Stimulated activated CD4-positive, alpha-beta T cell treated with anti-CD3 and anti-CD28 coated beads, TNF-alpha, amount 100 ng/mL, for 48 hours (primary cell): ENCODE measurements around the gene TRAF4.
"Not testable (repeated sequence)": the region's sequence is repeated elsewhere in the genome, so short reads cannot be mapped to it uniquely, and the experiment has no call there.

Experiments
- DNase-seq, 3 donors: peaks; one replicate each; pipeline ENCODE4 v3.0.0-alpha.2; 2020; ENCODE audit warnings: low read depth in 3 of 3

The TRAF4 gene

DNA sequence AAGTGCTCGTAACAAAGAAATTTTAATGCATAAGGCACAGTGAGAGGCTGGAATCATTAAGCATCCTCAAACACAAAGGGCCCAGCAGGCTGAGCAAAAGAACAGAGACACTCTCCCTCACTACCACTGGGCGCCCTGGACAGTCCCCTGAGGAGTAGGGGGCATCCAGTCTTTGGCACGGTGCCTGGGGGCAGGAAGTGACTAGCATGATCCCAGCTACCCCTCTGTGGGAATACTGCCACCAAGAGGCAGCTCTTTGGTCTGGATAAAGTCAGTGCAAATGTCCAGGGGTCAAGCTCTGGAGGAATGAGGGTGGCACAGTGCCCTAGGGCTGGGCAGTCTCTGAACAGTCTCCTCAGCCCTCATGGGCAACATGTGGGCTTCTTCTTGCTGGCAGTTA is 29.5 kb upstream of the TRAF4 start:
- no peak for DNase-seq

DNA sequence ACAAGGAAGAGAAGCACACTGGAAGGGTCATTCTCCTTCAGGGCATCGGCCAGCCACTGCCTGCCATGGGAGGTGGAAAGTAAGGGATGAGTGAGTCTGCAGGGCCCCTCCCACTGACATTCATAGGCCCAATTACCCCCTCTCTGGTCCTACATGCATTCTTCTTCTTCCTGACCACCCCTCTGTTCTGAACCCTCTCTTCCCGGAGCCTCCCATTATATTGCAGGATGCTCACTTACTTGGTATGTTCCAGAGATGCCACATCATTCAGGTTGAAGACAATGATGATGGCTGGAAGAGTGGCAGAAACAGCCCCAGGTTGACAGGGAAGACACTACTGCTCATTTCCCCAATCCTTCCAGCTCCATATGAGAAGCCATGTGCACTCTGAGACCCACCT is 28.6 kb upstream of the TRAF4 start:
- no peak for DNase-seq

DNA sequence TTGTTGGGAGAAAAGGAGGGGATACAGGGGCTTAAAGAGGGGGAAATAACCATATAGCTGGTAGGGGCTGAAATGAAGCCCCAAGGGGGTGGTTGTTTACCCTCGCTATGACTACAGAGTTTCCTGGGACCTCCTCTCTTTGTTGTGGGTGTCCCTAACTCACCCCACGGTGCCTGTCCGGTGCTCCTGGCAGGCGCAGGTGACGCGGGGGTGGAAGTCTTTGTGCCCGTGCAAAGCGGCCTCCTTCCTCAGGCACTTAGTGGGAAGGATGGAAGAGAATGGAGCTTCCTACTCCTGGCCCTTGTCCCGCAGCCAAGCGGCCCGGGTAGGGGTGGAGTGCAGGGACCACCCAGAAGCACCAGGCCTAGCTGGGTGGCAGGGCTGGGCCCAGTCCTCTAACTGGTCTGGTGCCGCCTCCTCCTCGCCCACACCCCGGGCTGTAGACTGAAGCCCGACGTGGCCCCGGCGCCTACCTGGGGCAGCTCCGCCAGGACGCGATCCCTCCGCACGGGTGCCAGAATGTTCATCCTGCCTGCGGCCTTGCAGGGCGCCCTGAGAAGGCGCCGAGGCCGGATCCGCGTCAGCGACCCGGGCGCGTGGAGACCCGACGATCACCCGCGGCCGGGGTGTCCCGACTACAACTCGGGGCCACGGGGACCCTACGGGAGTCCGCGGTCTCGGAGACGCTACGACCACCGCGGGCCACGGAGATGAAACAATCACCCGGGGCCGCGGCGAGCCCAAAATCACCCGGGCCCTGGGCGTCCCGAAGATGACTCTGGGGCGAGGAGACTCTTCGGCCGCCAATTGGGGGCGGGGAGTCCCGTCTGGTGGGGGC is 26.9 kb upstream of the TRAF4 start:
- DNase-seq, result no peak

DNA sequence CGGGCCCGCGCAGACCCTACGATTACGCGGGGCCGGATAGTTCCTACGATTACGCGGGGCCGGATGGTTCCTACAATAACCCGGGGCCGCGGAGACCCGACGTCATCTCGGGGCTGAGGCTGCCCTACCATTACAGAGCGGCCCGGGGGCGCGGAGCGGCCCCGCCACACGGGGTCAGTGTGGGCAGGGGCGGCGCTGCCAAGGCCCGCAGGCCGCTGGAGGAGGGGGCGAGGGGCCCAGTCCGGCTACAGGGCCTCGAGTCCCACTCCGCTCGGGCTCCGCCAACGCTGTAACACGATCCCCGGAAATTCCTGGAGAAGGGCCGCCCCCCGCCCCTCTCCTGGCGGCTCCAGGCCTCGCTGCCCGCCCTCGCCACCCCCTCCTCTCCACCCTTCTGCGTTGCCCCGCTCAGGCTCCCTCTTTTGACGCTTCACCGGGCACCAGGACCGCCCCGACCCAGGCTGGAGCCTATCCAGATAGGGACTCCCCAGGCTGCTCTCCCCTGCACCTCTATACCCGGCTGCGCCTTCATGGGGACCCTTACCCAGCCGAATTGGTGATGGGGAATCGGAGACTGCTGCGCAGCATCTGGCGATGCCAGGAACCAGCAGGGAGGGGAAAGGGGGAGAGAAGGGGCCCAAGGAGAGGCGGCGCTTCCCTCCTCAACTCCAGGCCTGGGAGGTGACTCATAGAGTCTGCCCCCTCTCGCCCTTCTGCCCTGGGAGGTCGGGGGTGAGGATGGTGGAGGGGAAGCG is 26.1 kb upstream of the TRAF4 start, which contains the start of gene RAB34:
TSS of gene RAB34 (minus strand) at position 291 of the 755 bp plus-strand sequence. CDS start 602 bp downstream, outside the sequence.
- DNase-seq, result no peak

DNA sequence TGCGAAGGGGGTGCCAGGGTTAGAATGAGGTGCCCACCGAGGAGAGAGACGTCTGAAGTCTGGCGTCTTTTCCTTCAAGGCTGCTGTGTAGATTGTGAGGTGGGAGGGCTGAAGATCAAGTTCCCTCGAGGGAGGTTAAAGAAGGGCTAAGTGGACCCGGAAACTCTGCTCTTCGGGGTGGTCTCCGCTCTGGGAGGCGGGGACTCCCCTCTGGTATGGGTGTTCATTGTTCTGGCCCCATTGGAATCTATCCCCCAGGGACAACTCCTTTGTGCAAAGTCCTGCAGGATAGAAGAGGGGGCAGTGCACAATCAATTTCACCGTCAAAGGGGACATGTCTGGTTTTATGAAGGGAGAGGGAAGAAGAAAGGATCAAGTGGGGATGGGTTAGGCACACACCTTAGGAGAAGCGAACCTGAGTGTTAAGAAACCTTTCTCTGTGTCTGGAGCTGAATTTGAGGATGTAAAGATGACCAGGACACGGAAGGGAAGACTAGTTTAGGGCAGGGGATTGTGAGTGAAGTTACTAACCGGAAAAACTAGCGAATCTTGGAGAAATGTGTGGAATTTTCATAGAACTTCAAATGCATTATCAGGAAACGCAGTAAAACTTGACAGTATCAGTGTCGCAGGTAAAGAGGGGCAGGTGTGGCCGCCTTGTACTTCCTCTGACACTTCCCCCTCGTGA is 25.3 kb upstream of the TRAF4 start:
- no peak for DNase-seq

DNA sequence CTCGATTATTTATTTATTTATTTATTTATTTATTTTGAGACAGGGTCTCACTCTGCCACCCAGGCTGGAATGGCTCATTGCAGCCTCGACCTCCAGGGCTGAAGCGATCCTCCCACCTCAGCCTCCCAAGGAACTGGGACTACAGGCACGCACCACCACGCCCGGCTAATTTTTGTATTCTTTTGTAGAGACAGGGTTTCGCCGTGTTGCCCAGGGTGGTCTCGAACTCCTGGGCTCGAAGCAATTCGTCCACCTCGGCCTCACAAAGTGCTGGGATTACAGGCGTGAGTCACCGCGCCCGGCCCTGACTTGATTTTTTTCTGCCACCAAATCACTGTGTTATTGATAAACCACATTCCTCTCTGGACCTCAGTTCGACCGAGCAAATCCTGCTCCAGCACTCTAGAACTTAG is 24.8 kb upstream of the TRAF4 start:
- DNase-seq, result no peak

DNA sequence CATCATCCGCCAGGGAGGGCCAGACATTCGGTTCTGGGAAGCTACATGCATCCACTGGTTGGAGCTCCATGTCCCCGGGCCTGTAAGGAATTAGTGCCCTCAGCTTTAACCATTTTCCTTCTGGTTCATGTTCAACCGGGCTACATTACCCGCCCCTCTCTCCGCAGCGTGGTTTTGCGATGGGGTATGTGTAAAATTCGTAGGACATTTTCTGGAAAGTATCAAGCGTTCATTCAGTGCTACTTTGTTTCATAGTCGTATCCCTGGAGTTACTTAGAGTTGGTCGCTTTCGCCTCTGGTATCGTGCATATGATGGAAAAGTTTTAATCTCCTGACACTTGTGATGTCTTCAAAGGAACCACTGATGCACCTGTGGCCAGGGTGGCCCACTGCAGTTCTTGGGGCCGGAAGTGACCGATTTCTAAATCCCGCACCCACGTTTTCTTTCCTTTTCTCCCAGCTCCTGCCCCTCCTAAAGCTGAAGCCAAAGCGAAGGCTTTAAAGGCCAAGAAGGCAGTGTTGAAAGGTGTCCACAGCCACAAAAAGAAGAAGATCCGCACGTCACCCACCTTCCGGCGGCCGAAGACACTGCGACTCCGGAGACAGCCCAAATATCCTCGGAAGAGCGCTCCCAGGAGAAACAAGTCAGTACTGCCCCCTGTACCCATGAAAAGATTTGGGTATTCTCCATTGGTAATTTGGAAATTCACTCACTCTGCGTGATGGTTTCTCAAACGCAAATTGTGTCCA is 23.4 kb upstream of the TRAF4 start:
- no peak for DNase-seq

DNA sequence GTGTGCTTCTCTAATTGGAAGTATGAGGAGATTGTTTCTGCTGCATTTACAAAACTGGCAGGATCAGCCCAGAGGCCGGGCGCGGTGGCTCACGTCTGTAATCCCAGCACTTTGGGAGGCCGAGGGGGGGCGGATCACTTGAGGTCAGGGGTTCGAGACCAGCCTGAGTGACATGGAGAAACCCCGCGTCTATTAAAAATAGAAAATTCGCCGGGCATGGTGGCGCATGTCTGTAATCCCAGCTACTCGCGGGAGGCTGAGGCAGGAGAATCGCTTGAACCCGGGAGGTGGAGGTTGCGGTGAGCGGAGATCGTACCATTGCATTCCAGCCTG is 22.8 kb upstream of the TRAF4 start:
- DNase-seq, result not testable (repeated sequence)

DNA sequence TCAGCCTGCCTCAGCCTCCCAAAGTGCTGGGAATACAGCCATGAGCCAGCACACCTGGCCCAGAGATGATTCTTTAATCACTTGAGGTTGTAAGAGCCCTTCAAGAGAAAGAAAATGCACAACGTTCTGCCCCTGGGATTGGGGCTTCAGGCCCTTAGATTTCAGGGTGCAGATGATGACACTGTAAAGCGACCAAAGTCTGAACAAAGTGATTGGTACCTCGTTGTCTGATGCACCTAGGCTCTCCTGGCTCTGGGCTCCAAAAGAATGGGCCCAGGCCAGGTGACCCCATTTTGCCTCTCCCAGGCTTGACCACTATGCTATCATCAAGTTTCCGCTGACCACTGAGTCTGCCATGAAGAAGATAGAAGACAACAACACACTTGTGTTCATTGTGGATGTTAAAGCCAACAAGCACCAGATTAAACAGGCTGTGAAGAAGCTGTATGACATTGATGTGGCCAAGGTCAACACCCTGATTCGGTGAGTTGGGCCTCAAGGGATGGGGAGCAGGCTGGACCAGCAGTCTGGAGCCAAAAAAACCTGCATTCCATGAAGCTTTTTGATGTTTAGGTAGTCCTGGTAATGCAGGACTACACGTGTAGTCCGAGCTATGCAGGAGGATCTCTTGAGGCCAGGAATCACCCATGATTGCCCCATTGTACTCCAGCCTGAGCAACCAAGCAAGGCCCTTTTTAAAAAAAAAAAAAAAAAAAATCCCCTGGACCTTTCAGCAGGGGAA is 21.2 kb upstream of the TRAF4 start:
- no peak for DNase-seq

DNA sequence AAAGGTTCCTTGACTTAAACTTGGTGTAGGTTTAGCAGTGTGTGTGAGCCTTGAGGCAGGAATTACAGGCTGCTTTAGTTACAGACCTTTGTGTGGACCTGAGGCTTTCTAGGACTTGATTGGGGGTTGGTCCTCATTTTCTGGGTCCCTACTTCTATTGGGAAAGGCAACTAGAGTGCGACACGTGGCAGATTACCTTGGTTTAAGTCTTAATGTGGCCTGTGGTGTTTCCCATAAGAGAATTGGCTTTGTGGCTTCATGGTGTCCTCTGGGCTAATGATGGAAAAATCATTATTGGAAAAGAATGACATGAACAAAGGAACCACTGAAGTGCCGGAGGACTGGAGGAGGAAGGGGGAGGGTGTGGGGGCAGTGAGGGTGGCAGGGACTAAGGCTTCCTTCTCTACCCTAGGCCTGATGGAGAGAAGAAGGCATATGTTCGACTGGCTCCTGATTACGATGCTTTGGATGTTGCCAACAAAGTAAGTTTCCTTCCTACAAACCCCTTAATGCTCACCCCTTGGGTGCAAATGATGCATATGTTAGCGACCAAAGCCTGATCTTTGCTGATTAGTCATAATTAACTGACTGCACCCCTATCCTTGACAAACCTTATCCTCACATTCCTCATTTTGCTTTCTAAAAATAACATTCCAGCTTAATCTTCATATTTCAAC is 20.5 kb upstream of the TRAF4 start:
- DNase-seq, result no peak

DNA sequence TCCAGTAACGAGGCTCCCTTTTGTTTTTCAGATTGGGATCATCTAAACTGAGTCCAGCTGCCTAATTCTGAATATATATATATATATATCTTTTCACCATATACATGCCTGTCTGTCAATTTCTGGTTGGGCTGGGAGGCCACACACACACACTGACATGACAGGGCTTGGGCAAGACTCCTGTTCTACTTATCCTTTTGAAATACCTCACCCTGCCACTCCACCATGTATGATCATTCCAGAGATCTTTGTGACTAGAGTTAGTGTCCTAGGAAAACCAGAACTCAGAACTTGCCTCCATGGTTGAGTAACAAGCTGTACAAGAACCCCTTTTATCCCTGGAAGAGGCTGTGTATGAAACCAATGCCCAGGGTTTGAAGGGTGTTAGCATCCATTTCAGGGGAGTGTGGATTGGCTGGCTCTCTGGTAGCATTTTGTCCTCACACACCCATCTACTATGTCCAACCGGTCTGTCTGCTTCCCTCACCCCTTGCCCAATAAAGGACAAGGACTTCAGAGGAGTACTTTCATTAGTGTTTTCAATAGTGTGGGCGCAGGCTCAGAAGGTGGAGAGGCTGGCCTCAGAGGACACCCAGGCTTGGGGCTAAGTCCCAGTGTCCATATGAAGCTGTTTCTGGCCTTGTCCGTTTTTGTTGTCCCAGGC is 19.8 kb upstream of the TRAF4 start:
- DNase-seq, result not testable (repeated sequence)

DNA sequence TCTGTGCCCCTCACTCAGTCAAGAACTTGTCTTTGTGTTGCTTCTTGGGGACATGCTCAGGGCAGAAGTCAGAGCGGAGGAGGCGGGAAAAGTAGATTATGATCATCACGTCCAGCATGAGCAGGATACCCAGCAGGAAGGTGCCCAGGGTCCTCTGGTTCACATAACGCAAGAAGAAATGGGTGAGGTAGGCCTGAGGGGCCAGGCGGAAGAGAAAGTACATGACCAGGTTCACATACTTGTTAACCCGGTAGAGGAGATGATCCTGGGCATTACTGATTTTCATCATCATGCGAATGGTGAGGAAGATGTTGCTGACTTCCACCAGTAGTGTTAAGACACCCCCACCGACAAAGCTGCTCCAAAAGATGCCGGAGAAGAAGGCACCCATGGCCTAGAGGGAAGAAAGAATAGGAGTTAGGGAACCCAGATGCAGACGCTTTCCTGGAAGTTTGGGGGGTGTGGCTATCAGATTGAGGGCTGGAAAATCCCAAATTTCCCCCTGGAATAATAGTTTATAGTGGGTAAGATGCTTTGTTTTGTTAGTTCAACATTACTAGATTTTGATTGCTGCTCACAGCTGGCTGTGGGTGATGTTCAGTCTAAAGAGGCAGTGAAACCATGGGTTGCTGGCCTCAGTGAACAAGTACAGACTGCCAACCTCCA is 19.2 kb upstream of the TRAF4 start:
- no peak for DNase-seq

DNA sequence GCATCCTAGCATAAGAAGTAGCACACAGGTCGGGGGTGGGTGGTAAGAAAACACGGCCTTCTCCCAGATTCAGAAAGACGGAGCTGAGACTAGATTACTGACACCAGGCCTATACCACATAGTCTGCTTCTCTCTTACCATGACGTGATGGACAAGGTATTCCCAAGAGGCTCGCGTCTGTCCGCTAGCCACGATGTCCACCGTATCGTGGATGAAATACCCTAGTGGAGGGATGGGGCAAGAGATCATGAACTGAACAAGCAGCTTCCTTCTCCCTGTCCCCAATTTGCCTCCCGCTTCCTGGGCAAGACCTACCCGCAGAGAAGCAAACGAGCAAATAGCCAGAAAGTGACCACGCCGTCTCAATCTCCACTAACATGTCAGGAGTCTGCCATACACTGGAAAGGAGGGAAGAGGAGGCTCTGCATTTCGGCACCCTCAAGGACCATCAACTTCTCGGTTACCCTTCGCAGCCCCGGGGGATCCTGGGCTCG is 18.6 kb upstream of the TRAF4 start:
- no peak for DNase-seq

DNA sequence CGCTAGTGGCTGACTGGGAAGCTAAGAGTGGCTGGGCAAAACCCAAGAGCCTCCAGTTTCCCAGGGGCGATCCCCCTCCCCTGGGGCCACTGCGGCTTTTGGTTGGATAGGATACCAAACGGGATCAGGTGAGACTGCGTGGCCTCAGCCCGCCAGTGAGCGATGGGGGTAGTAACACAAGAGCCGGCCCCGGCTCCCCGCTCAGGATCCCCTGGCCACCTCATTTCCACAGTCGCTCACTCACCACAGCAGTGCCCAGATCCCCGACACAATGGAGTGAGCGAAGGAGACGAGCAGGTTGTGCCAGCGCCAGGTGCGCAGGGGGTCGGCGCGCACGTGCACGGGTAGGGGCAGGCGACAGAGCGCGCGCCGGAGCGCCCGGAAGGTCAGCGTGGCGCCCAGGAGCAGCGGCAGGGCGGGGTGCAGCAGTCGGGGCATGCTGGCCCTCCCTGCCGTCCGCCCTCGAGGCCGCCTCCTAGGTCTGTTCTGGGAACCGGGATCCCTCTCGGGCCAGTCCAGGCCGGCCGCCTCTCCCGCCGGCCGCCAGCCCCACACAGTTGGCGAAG is 18.1 kb upstream of the TRAF4 start:
- peak in 1 of 3 donors; percentile 41 for DNase-seq

DNA sequence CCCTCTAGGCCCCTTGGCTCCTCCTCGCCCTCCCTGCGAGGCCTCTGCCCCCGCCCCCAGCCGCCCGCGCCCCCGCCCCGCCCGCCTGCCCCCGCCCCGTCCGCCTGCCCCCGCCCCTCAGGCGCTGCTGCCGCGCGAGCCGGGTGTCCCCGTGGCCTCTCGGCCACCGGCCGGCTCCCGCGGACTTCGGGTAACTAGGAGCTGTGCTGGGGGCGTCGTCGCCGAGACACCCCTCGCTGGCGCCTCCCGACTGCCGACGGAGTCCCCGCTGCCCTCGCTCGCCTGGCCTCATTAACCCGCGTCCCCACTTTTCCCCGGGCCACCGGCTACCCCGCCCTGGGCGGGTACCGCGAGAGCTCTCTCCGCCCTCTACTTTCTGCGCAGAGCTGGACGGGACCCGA is 17.6 kb upstream of the TRAF4 start, which contains the start of gene TLCD1:
TSS of gene TLCD1 (minus strand) at position 8 of the 401 bp plus-strand sequence. CDS start 136 bp downstream, outside the sequence.
- DNase-seq, result peak; percentile 55 to 73 (median 65)

DNA sequence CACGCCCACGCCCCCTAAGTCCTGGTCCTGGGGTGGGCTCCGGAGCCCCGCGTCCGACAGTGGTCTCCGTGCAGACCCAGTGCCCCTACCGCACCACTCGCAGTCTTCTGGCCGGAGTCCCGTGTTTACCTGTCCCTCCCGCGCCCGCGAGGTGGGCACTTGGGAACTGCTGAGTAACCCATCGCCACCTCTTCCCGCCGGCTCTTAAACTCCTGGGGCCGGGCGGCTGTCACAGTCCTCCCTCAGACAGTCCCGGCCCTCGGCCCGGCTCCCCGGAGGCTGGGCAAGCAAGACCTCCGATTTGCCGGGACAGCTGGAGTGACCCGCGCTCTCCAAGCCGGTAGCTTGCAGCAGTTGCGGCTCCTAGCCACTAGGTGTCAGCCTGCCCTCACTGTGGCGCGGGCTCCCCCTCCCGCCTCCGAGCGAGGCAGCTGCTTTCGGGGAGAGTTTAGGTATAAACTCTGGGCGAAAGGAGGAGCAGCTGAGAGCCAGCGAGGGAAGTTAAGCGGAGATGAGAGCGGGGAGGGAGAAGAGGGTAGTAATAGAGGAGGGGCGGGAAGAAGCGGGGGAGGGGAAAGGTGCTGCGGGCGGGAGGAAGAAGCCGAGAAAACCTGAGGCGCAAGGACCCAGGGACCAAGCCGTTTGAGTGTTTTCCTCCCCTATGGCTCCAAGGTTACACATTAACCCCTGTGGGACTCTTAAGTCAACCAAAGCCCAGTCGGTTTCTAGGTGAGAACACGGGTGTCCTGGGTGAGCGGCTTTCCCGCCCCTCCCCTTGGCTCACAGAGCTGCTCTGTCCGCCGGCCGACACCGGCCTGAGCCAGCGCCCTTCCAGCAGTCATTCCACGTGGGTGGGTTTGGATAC is 17.0 kb upstream of the TRAF4 start:
- DNase-seq, result peak; percentile 89 to 95 (median 92)

DNA sequence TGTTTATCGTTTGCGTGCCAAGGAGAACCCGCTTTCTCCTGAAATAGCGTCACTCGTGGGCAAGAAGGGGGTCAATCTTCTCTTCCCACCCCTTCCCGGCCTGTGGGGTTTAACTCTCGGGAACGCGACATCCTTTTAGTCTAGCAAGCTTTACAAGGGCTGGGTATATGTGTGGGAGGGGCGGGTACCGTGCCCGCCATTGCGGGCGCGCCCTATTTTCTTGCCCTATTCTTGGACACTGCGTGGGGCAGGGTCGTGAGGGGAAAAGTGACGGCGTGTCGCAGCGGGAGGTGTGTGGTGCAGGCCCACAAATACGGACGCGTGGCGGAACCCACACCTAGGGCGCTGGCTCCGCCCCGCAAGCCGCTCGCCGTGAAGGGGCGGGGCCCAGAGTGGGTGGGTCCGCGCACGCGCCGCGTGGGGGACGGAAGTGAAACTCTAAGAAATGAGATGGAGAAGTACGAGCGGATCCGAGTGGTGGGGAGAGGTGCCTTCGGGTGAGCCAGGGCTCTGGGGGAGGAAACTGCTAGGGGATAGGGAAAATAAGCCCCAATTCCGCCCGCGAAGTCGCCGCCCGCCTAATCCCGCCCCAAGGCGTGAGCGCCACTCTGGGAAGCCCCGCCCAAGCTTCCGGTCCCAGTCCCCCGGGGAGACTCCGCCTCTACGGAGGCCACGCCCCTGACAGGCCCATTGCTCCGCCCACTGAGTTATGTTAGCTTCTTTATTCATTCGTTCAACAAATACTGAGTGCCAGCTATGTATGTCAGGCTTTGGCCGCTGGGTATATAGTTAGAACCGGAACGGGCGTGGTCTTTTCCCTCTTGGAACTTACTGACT is 15.2 kb upstream of the TRAF4 start, which contains the start of gene NEK8:
TSS of gene NEK8 (plus strand) at position 425 of the 837 bp plus-strand sequence. CDS start at position 451, 26 bp downstream.
- DNase-seq, result peak; percentile 95 to 98 (median 97)
